ENCODE results near the gene SLC26A2. TPM values are rescaled to one million over a fixed set of nuclear protein-coding genes. Genes with fewer than 3 reads are reported as not detected.

SLC26A2 gene
- total and polyA plus RNA-seq, 2 experiments from 2014 or later = 3.5 to 11.5 TPM

- Histone ChIP-seq H4K20me1 (replicated peaks; ENCODE audit: insufficient read depth) (peaks cover 20% of the 10 kb centered on the region), H3K9me2 (ENCODE audit: insufficient read depth) (no peaks in the 10 kb centered on the region), H3K79me2 (replicated peaks; ENCODE audit: insufficient read depth) (peaks cover 38% of the 10 kb centered on the region), H3K27me3 (ENCODE audit: insufficient read depth) (no peaks in the 10 kb centered on the region), H3K27ac (ENCODE audit: low read depth) (peak overlapping the region; percentile 97), H2AFZ (peak overlapping the region; percentile 97), H3K4me2 (peak overlapping the region; percentile 86), H3K4me3 (peak overlapping the region; percentile 96), H3K4me1 (ENCODE audit: insufficient read depth) (peaks cover 6% of the 10 kb centered on the region; the same call in 1 of the 2 replicates), H3F3A (replicated peaks; ENCODE audit: low read depth) (peaks cover 12% of the 10 kb centered on the region; the same call in 1 of the 2 replicates), H3K36me3 (ENCODE audit: insufficient read depth) (peaks cover 6% of the 10 kb centered on the region; the same call in 1 of the 2 replicates)
- DNase-seq (ENCODE audit: low spot score) = no peak
- no peak for TF ChIP-seq CTCF (conservative IDR thresholded peaks at IDR 0.05; ENCODE audit: low read depth in 2 of 2)
- no peak for TF ChIP-seq POLR2AphosphoS5 (IDR thresholded peaks at IDR 0.05; ENCODE audit: low read depth)
- TF ChIP-seq STAT1 (IDR thresholded peaks at IDR 0.05; ENCODE audit: unreplicated experiment) = no peak
- no peak for TF ChIP-seq REST (IDR thresholded peaks at IDR 0.05; ENCODE audit: unreplicated experiment)
- TF ChIP-seq CREB1 (CRISPR knock-in tag; IDR thresholded peaks at IDR 0.05; ENCODE audit: low read depth) = no peak
- TF ChIP-seq NANOG (IDR thresholded peaks at IDR 0.05; ENCODE audit: borderline replicate concordance) = no peak
- TF ChIP-seq EZH2phosphoT487 (IDR thresholded peaks at IDR 0.05; ENCODE audit: unreplicated experiment) = no peak
- no peak for TF ChIP-seq ZNF331 (CRISPR knock-in tag; IDR thresholded peaks at IDR 0.05; ENCODE audit: low read depth)
- H3K27me3 Mint-ChIP-seq (ENCODE audit: insufficient read depth, low read depth, poor library complexity) = peaks cover 5% of the 10 kb centered on the region
- peaks cover 3% of the 10 kb centered on the region for H3K36me3 Mint-ChIP-seq (ENCODE audit: low read depth)
- no peaks in the 10 kb centered on the region for H3K9me3 Mint-ChIP-seq
- peak overlapping the region; percentile 95 for H3K27ac Mint-ChIP-seq
- peak overlapping the region; percentile 91 for H3K4me3 Mint-ChIP-seq
- ATAC-seq = no peak
- peaks cover 20% of the 10 kb centered on the region for H3K4me1 Mint-ChIP-seq
Measured at GRCh38 chr5:149999866-150000255, 39.3 kb downstream of the SLC26A2 start.

- Histone ChIP-seq H3K27ac (ENCODE audit: low read depth) (peak within 1 kb of the TSS; percentile 97), H3K79me2 (replicated peaks; ENCODE audit: insufficient read depth) (peaks cover 43% of the 10 kb centered on the region), H3K4me3 (peak within 1 kb of the TSS; percentile 96), H3K9me2 (ENCODE audit: insufficient read depth) (no peaks in the 10 kb centered on the region), H4K20me1 (replicated peaks; ENCODE audit: insufficient read depth) (peaks cover 24% of the 10 kb centered on the region), H3K4me1 (ENCODE audit: insufficient read depth) (peaks cover 6% of the 10 kb centered on the region; the same call in 1 of the 2 replicates), H3K4me2 (peak within 1 kb of the TSS; percentile 86), H3K27me3 (ENCODE audit: insufficient read depth) (no peaks in the 10 kb centered on the region), H3K36me3 (ENCODE audit: insufficient read depth) (peaks cover 8% of the 10 kb centered on the region; the same call in 1 of the 2 replicates), H3F3A (replicated peaks; ENCODE audit: low read depth) (peaks cover 12% of the 10 kb centered on the region; the same call in 1 of the 2 replicates), H2AFZ (peak within 1 kb of the TSS; percentile 97)
- H3K27me3 Mint-ChIP-seq (ENCODE audit: insufficient read depth, low read depth, poor library complexity) = peaks cover 5% of the 10 kb centered on the region
- peak; percentile 97 for ATAC-seq
- no peaks in the 10 kb centered on the region for H3K9me3 Mint-ChIP-seq
- peak within 1 kb of the TSS; percentile 91 for H3K4me3 Mint-ChIP-seq
- peak; percentile 97 for DNase-seq (ENCODE audit: low spot score)
- peak within 1 kb of the TSS; percentile 95 for H3K27ac Mint-ChIP-seq
- peaks cover 20% of the 10 kb centered on the region for H3K4me1 Mint-ChIP-seq
- peaks cover 6% of the 10 kb centered on the region for H3K36me3 Mint-ChIP-seq (ENCODE audit: low read depth)
- TF ChIP-seq STAT1 (IDR thresholded peaks at IDR 0.05; ENCODE audit: unreplicated experiment) (no peak), ZNF114 (CRISPR knock-in tag; IDR thresholded peaks at IDR 0.05) (no peak), CTCF (conservative IDR thresholded peaks at IDR 0.05; ENCODE audit: low read depth in 2 of 2) (no peak), ETS1 (IDR thresholded peaks at IDR 0.05) (peak; percentile 92), POLR2AphosphoS5 (IDR thresholded peaks at IDR 0.05; ENCODE audit: low read depth) (peak; percentile 73), CREB1 (CRISPR knock-in tag; IDR thresholded peaks at IDR 0.05; ENCODE audit: low read depth) (peak; percentile 89)
Measured at GRCh38 chr5:150000256-150000989, 39.9 kb downstream of the SLC26A2 start, which contains the start of the genes HMGXB3 and TIGD6. Gene HMGXB3 (plus strand): TSS chr5:150000739. CDS start chr5:150004853, 4,114 bp downstream. Gene TIGD6 (minus strand): TSS chr5:150000654. CDS start chr5:149996348, 4,306 bp downstream.

Measured in GM23338 (cell line).